Measurements from ENCODE around the gene THADA. TPM values are rescaled to one million over a fixed set of nuclear protein-coding genes. Genes with fewer than 3 reads are reported as not detected.

THADA gene
- total RNA-seq, 3 donors from 2014 or later (not counting 1 experiment from before 2014, with no cell fraction given): 34.1 to 35.7 (median 35.3) TPM

GRCh38 chr2:43219383-43220228 is 376.2 kb downstream of the THADA start:
- Histone ChIP-seq H3K27me3 (ENCODE audit: control insufficient read depth, insufficient read depth, low read length) (no peaks in the 10 kb centered on the region), H3K4me3 (ENCODE audit: low read length) (peak overlapping the region; percentile 92), H3K27ac (ENCODE audit: low read length) (peak overlapping the region; percentile 96), H3K4me1 (ENCODE audit: control insufficient read depth, insufficient read depth, low read length) (peaks cover 58% of the 10 kb centered on the region), H3K9me3 (ENCODE audit: control insufficient read depth, insufficient read depth, low read length) (no peaks in the 10 kb centered on the region), H3K36me3 (ENCODE audit: control insufficient read depth, insufficient read depth, low read length) (peaks cover 29% of the 10 kb centered on the region)
- no peak for TF ChIP-seq CTCF (IDR thresholded peaks at IDR 0.05)
- intact Hi-C loops (cut with micrococcal nuclease): loop anchor here (1.0 kb wide), 3 partner anchors 9 to 88 kb away; no protein-coding TSS in a partner anchor
- H3K9me3 Mint-ChIP-seq: no peaks in the 10 kb centered on the region
- DNase-seq (peak; percentile 73 to 93), ATAC-seq (peak; percentile 39 to 70 (median 57))
- peak overlapping the region; percentile 90 to 99 for H3K27ac Mint-ChIP-seq
- H3K4me1 Mint-ChIP-seq: peaks cover 66 to 68% of the 10 kb centered on the region in 2 donors
- H3K36me3 Mint-ChIP-seq: peaks cover 20% of the 10 kb centered on the region
- peaks cover 0 to 4% of the 10 kb centered on the region in 2 donors for H3K27me3 Mint-ChIP-seq (ENCODE audit: low read depth in 2 of 2)
- peak overlapping the region; percentile 82 for H3K4me3 Mint-ChIP-seq
- WGBS (ENCODE audit: insufficient coverage): under 1% methylated on average over 35 of the region's 35 CpGs

GRCh38 chr2:43218702-43219382 is 377.0 kb downstream of the THADA start:
- H3K9me3 Mint-ChIP-seq: no peaks in the 10 kb centered on the region

GRCh38 chr2:43218155-43218701 is 377.6 kb downstream of the THADA start:
- Histone ChIP-seq H3K27me3 (ENCODE audit: control insufficient read depth, insufficient read depth, low read length) (no peaks in the 10 kb centered on the region), H3K9me3 (ENCODE audit: control insufficient read depth, insufficient read depth, low read length) (no peaks in the 10 kb centered on the region), H3K4me1 (ENCODE audit: control insufficient read depth, insufficient read depth, low read length) (peaks cover 67% of the 10 kb centered on the region), H3K4me3 (ENCODE audit: low read length) (peak overlapping the region; percentile 3), H3K36me3 (ENCODE audit: control insufficient read depth, insufficient read depth, low read length) (peaks cover 18% of the 10 kb centered on the region), H3K27ac (ENCODE audit: low read length) (peak overlapping the region; percentile 96)
- Mint-ChIP-seq H3K4me1 (peaks cover 56 to 64% of the 10 kb centered on the region in 2 donors), H3K4me3 (peak overlapping the region; percentile 65), H3K27ac (peak overlapping the region; percentile 90 to 99), H3K27me3 (ENCODE audit: low read depth in 2 of 2) (peaks cover 0 to 4% of the 10 kb centered on the region in 2 donors), H3K9me3 (no peaks in the 10 kb centered on the region), H3K36me3 (peaks cover 11% of the 10 kb centered on the region)
- intact Hi-C loops (cut with micrococcal nuclease): loop anchor here (1.0 kb wide), 3 partner anchors 8 to 44 kb away; no protein-coding TSS in a partner anchor
- ATAC-seq (peak in 1 of 3 donors; percentile 7), DNase-seq (no peak)
- 36% methylated on average over 13 of the region's 13 CpGs for WGBS (ENCODE audit: insufficient coverage)
- no peak for TF ChIP-seq CTCF (IDR thresholded peaks at IDR 0.05)

More at GRCh38 chr2:43218702-43219382, 377.0 kb downstream of the THADA start:
- Histone ChIP-seq H3K4me3 (ENCODE audit: low read length) (peak overlapping the region; percentile 92), H3K27me3 (ENCODE audit: control insufficient read depth, insufficient read depth, low read length) (no peaks in the 10 kb centered on the region), H3K27ac (ENCODE audit: low read length) (peak overlapping the region; percentile 96), H3K4me1 (ENCODE audit: control insufficient read depth, insufficient read depth, low read length) (peaks cover 66% of the 10 kb centered on the region), H3K9me3 (ENCODE audit: control insufficient read depth, insufficient read depth, low read length) (no peaks in the 10 kb centered on the region), H3K36me3 (ENCODE audit: control insufficient read depth, insufficient read depth, low read length) (peaks cover 24% of the 10 kb centered on the region)
- peaks cover 0 to 4% of the 10 kb centered on the region in 2 donors for H3K27me3 Mint-ChIP-seq (ENCODE audit: low read depth in 2 of 2)
- H3K4me1 Mint-ChIP-seq: peaks cover 60 to 62% of the 10 kb centered on the region in 2 donors
- H3K27ac Mint-ChIP-seq: peak overlapping the region; percentile 90 to 99
- ATAC-seq (peak; percentile 64 to 82 (median 71)), DNase-seq (peak; percentile 82 to 95)
- peak overlapping the region; percentile 82 for H3K4me3 Mint-ChIP-seq
- no peak for TF ChIP-seq CTCF (IDR thresholded peaks at IDR 0.05)
- peaks cover 16% of the 10 kb centered on the region for H3K36me3 Mint-ChIP-seq
- intact Hi-C loops (cut with micrococcal nuclease): loop anchor here (1.0 kb wide), 6 partner anchors 9 to 88 kb away; no protein-coding TSS in a partner anchor
- 0% methylated on average over 8 of the region's 8 CpGs for WGBS (ENCODE audit: insufficient coverage)

Measured in natural killer cell (primary cell).